Measurements from ENCODE around the gene CNTNAP2.

- no peak for TF ChIP-seq CTCF (conservative IDR thresholded peaks at IDR 0.05; ENCODE audit: low read depth, low read length)
- TF ChIP-seq POLR2A (IDR thresholded peaks at IDR 0.05; ENCODE audit: low read depth, low read length): no peak
- TF ChIP-seq, protein P1, sequence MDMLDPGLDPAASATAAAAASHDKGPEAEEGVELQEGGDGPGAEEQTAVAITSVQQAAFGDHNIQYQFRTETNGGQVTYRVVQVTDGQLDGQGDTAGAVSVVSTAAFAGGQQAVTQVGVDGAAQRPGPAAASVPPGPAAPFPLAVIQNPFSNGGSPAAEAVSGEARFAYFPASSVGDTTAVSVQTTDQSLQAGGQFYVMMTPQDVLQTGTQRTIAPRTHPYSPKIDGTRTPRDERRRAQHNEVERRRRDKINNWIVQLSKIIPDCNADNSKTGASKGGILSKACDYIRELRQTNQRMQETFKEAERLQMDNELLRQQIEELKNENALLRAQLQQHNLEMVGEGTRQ (IDR thresholded peaks at IDR 0.05; ENCODE audit: low read depth, low read length): no peak
- TF ChIP-seq MAFK (IDR thresholded peaks at IDR 0.05; ENCODE audit: low read depth, low read length): no peak
These were observed 1864.5 kb downstream of the CNTNAP2 start for GRCh38 chr7:147980826-147981813.
